Esophagus muscularis mucosa (tissue), 4 donors: Measurements from ENCODE around the gene DNAJC9. TPM values are rescaled to one million over a fixed set of nuclear protein-coding genes. Genes with fewer than 3 reads are reported as not detected.

Experiments used
- DNase-seq: peaks from one replicate; pipeline ENCODE4 v3.0.0-alpha.2; 2017; ENCODE audit errors: extremely low spot score
- H3K27ac ChIP-seq, 4 donors: fragments of 200-600 bp; sonication (generic); replicated peaks in 1 of 4; 1 replicate in 3 of 4; 2 replicates in 1 of 4; pipeline ENCODE4 v1.5.1; 2016 to 2019; ENCODE audit warnings: mild to moderate bottlenecking in 1 of 4
- H3K27me3 ChIP-seq, 4 donors: fragments of 200-600 bp; sonication (generic); one replicate each; pipeline versions ENCODE4 v1.5.1 to v1.6.0; 2016 to 2019
- H3K36me3 ChIP-seq, 4 donors: fragments of 200-600 bp; sonication (generic); one replicate each; pipeline ENCODE4 v1.5.1; 2016 to 2019
- H3K4me1 ChIP-seq, 4 donors: fragments of 200-600 bp; sonication (generic); one replicate each; pipeline ENCODE4 v1.5.1; 2016 to 2019
- H3K4me3 ChIP-seq, 4 donors: fragments of 200-600 bp; sonication (generic); 1 replicate in 2 of 4; 2 replicates in 2 of 4; pipeline ENCODE4 v1.5.1; 2016 to 2019; ENCODE audit warnings: mild to moderate bottlenecking in 4 of 4, moderate library complexity in 1 of 4
- H3K9me3 ChIP-seq, 4 donors: fragments of 200-600 bp; sonication (generic); 1 replicate in 3 of 4; 2 replicates in 1 of 4; pipeline ENCODE4 v1.5.1; 2016 to 2019
- EP300 ChIP-seq: sonication (generic); formaldehyde crosslinking; IDR thresholded peaks from one replicate; pipeline ENCODE4 v1.6.1; 2017; ENCODE audit warnings: antibody characterized with exemption
- POLR2A ChIP-seq: fragments of 450-650 bp; IDR thresholded peaks from one replicate; pipeline ENCODE4 v1.6.1; 2017; ENCODE audit warnings: antibody characterized with exemption, moderate library complexity, mild to moderate bottlenecking, low read depth
- POLR2AphosphoS5 ChIP-seq, 2 donors: sonication (generic); formaldehyde crosslinking; IDR thresholded peaks; one replicate each; pipeline ENCODE4 v1.6.1; 2017; ENCODE audit warnings: antibody characterized with exemption in 2 of 2
- WGBS: methylation state at CpG from one replicate; pipeline ENCODE4 v1.1.5; 2018; 5-methylcytosine and 5-hydroxymethylcytosine counted together
- intact Hi-C: fragments of 100-400 bp; cut with DNase I; formaldehyde crosslinking; loops from one replicate; pipeline ENCODE4 v1.15.1; 2023
- total RNA-seq, 4 donors: library from RNA; depleted of rRNA; stranded (reverse); fragments of >200 nt; gene quantifications; one replicate each; pipeline versions ENCODE4 v1.1.0 to v1.2.1, GENCODE V29; 2016
- TF ChIP-seq, protein P1 (sequence below), 3 experiments: fragments of 200-600 bp in 2 of 3; fragments of 450-650 bp in 1 of 3; sonication (generic) in 2 of 3; IDR thresholded peaks; one replicate each; pipeline ENCODE4 v1.5.1; 2017 to 2019; ENCODE audit warnings: antibody characterized with exemption in 3 of 3, mild to moderate bottlenecking in 2 of 3, moderate library complexity in 1 of 3

The DNAJC9 gene
- total RNA-seq, 4 donors from 2014 or later, result 9.3 to 13.6 (median 11.1) TPM

DNA sequence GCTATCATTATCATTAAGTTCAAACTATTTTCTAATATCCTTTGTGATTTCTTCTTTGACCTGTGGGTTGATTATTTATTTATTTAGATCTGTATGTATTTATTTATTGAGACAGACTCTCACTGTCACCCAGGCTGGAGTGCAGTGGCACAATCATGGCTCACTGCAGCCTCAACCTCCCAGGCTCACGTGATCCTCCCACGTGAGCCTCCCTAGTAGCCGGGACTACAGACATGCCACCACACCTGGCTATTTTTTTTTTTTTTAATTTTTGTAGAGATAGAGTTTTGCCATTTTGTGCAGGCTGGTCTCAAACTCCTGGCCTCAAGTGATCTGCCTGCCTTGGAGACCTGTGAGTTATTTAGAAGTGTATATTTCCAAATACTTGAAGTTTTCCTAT, 34.0 kb upstream of the DNAJC9 start:
- H3K36me3 ChIP-seq, result no peaks in the 10 kb centered on the region
- H3K4me1 ChIP-seq, result no peaks in the 10 kb centered on the region
- no peaks in the 10 kb centered on the region for H3K27me3 ChIP-seq
- no peak for DNase-seq
- H3K27ac ChIP-seq, result no peak overlapping the region
- no peak for TF ChIP-seq POLR2AphosphoS5 (IDR thresholded peaks at IDR 0.05)
- TF ChIP-seq POLR2A, result no peak
- TF ChIP-seq, protein P1, sequence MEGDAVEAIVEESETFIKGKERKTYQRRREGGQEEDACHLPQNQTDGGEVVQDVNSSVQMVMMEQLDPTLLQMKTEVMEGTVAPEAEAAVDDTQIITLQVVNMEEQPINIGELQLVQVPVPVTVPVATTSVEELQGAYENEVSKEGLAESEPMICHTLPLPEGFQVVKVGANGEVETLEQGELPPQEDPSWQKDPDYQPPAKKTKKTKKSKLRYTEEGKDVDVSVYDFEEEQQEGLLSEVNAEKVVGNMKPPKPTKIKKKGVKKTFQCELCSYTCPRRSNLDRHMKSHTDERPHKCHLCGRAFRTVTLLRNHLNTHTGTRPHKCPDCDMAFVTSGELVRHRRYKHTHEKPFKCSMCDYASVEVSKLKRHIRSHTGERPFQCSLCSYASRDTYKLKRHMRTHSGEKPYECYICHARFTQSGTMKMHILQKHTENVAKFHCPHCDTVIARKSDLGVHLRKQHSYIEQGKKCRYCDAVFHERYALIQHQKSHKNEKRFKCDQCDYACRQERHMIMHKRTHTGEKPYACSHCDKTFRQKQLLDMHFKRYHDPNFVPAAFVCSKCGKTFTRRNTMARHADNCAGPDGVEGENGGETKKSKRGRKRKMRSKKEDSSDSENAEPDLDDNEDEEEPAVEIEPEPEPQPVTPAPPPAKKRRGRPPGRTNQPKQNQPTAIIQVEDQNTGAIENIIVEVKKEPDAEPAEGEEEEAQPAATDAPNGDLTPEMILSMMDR (IDR thresholded peaks at IDR 0.05), result no peak
- no peak for TF ChIP-seq EP300
- no peaks in the 10 kb centered on the region for H3K9me3 ChIP-seq
- WGBS, result 89% methylated on average over 3 of the region's 3 CpGs
- intact Hi-C loops, result no loop called here
- H3K4me3 ChIP-seq, result no peak overlapping the region

DNA sequence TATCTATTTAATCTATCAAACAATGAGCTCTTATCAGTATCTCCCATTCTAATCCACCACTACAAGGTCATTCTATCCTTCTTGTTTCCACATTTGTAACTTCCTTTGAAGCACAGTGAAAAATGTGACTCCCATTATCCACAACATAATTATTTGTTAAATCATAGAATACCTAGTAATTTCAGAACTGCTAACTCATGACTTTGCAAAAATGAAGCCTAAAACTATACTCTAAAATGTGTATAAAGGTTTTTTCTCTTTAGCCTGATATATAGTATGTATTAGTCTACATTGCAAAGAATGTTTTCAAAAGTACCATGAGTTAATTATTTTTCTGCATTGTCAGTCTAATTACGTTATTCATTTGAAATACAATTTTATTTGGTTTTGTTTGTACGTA, 17.4 kb upstream of the DNAJC9 start:
- no peak overlapping the region for H3K4me3 ChIP-seq
- TF ChIP-seq EP300 (no peak), POLR2AphosphoS5 (IDR thresholded peaks at IDR 0.05) (no peak), POLR2A (no peak)
- TF ChIP-seq, protein P1 (IDR thresholded peaks at IDR 0.05), result no peak
- H3K9me3 ChIP-seq, result no peaks in the 10 kb centered on the region
- DNase-seq, result no peak
- no peaks in the 10 kb centered on the region for H3K27me3 ChIP-seq
- no peaks in the 10 kb centered on the region for H3K4me1 ChIP-seq
- no peak overlapping the region for H3K27ac ChIP-seq
- WGBS, result 93% methylated on average over 2 of the region's 2 CpGs
- intact Hi-C loops, result loop anchor here (5.0 kb wide), 1 partner anchor 93 kb away; the partner anchor contains the start of gene CFAP70
- no peaks in the 10 kb centered on the region for H3K36me3 ChIP-seq

DNA sequence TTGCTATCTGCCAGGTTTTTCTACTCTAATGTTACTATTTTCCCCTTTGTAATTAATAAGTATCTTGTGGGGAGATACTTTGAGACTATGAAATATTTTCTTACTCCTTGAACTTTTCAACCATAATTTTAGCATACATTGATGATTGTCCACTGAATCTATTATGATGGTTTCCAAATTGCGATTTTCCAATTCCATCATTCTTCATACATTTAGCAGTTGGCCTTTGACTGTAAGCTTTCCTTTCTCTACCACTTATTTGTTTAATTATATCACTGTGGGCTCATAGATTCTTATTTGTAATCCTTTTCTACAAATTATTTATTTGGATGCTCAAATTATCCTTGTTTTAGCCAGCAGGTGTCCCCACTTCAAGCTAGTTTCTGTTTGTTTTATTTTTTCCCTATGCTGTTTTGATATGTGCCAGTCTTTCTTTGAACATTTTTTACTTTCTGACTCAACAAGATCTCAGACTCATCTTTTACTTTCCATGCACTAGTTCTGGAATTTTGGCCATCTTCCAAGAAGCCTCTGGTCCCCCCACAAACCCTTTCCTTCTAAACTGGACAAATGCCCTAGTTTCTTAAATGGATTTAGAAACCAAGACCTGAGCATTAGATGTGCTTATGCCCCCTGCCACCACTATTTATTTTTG, 16.8 kb upstream of the DNAJC9 start:
- 42% methylated on average over 1 of the region's 1 CpG for WGBS
- no peaks in the 10 kb centered on the region for H3K4me1 ChIP-seq
- no peaks in the 10 kb centered on the region for H3K9me3 ChIP-seq

DNA sequence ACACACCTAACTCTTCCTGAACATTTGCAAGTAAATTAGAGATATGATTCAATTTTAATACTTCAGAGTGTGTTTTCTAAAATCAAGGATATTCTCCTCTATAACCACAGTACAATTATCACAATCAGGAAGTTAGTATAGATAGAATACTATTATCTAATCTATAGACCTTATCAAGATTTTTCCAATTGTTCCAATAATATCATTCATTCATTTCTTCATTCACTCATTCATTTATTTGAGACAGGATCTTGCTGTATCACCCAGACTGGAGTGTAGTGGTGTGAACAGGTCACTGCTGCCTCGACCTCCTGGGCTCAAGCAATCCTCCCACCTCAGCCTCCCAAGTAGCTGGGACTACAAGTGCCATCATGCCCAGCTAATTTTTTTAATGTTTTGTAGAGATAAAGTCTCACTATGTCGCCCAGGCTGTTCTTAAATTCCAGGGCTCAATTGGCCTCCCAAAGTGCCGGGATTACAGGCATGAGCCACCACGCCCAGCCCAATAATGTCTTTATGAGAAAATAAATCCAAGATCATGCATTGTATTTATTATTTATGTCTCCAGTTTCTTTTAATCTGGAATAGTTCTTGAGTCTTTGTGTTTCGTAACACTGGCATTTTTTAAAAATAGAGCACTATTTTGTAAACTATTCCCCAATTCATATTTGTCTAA, 16.0 kb upstream of the DNAJC9 start:
- no peaks in the 10 kb centered on the region for H3K9me3 ChIP-seq
- intact Hi-C loops, result loop anchor here (5.0 kb wide), 1 partner anchor 94 kb away; the partner anchor contains the start of gene CFAP70
- 79% methylated on average over 5 of the region's 5 CpGs for WGBS

More for the DNA sequence above, 16.8 kb upstream of the DNAJC9 start:
- no peaks in the 10 kb centered on the region for H3K36me3 ChIP-seq
- H3K4me3 ChIP-seq, result no peak overlapping the region
- TF ChIP-seq, protein P1 (IDR thresholded peaks at IDR 0.05), result peak; percentile 28 to 38 (median 36)
- TF ChIP-seq POLR2AphosphoS5 (IDR thresholded peaks at IDR 0.05), result no peak
- no peak overlapping the region for H3K27ac ChIP-seq
- intact Hi-C loops, result loop anchor here (5.0 kb wide), 1 partner anchor 93 kb away; the partner anchor contains the start of gene CFAP70
- no peak for DNase-seq
- H3K27me3 ChIP-seq, result no peaks in the 10 kb centered on the region

More for the DNA sequence above, 16.0 kb upstream of the DNAJC9 start:
- Histone ChIP-seq H3K36me3 (no peaks in the 10 kb centered on the region), H3K4me3 (no peak overlapping the region), H3K27ac (no peak overlapping the region), H3K4me1 (no peaks in the 10 kb centered on the region), H3K27me3 (no peaks in the 10 kb centered on the region)
- TF ChIP-seq POLR2AphosphoS5 (IDR thresholded peaks at IDR 0.05) (no peak), POLR2A (no peak), EP300 (no peak)
- TF ChIP-seq, protein P1 (IDR thresholded peaks at IDR 0.05), result no peak
- no peak for DNase-seq
